ENCODE data around the gene RPRML. TPM values are rescaled to one million over a fixed set of nuclear protein-coding genes. Genes with fewer than 3 reads are reported as not detected.
A peak's percentile ranks its signal among the peaks of the same experiment; 100 is the strongest.
"Not testable (repeated sequence)": the region's sequence is repeated elsewhere in the genome, so short reads cannot be mapped to it uniquely, and the experiment has no call there.

The RPRML gene
- 0.54 TPM for total RNA-seq (2021; ENCODE audit: unreplicated experiment)
- not detected for polyA plus RNA-seq (2012; ENCODE audit: insufficient read length)
- percentile 22 among the genes with signal in this experiment for Bru-seq, nascent RNA
- BruChase-seq, experiment 1, labeled RNA remaining after a 2-hour chase, result percentile 32 among the genes with signal in this experiment
- BruChase-seq, experiment 2, labeled RNA remaining after a 6-hour chase, result not detected
- long read RNA-seq, partial matches to known transcripts, result 0 of 1 reads
- long read RNA-seq, other reads (novel, unspliced or antisense), result 0 of 1 reads

GRCh38 chr17:46979147-46979863, at the start of gene RPRML:
RPRML (minus strand) TSS chr17:46979253; CDS start chr17:46979007, 246 bp downstream.
- intact Hi-C loops (cut with micrococcal nuclease; ENCODE audit: unreplicated experiment) (no loop called here), in situ Hi-C loops (cut with HindIII; ENCODE audit: low pct_unique_long_range_greater_than_20kb, low sequenced_read_pairs) (no loop called here)
- H3K9me3 ChIP-seq (ENCODE audit: control insufficient read depth, insufficient read depth, low read depth, low read length), result no peaks in the 10 kb centered on the region
- BruUV-seq (replicated peaks), result no TSS peak
- ChIA-PET CTCF (no interaction called here), POLR2A (no interaction called here)
- H3K4me1 ChIP-seq (ENCODE audit: control insufficient read depth, insufficient read depth, low read length), result no peaks in the 10 kb centered on the region; the same call in 1 of the 2 replicates
- no peak for TF ChIP-seq CTCF (IDR thresholded peaks at IDR 0.05)
- TF ChIP-seq POLR2AphosphoS5 (IDR thresholded peaks at IDR 0.05; ENCODE audit: low read depth, low read length), result no peak
- TF ChIP-seq REST (IDR thresholded peaks at IDR 0.05; ENCODE audit: insufficient read depth in 1 of 2, low read depth in 2 of 2, low read length in 1 of 2), result no peak
- no peak for TF ChIP-seq SIN3A (IDR thresholded peaks at IDR 0.05; ENCODE audit: borderline replicate concordance, insufficient read depth, low read depth, low read length)
- no peak for TF ChIP-seq TCF7L2 (IDR thresholded peaks at IDR 0.05; ENCODE audit: low read depth, low read length)
- H3K36me3 ChIP-seq (ENCODE audit: control insufficient read depth, insufficient read depth, low read length), result no peaks in the 10 kb centered on the region
- H3K27ac ChIP-seq (ENCODE audit: low read length), result no peak within 1 kb of the TSS
- ATAC-seq (peak; percentile 81), DNase-seq (ENCODE audit: low read depth, low spot score) (no peak)
- peaks cover 2% of the 10 kb centered on the region; the same call in 1 of the 2 replicates for H3K27me3 ChIP-seq (ENCODE audit: control insufficient read depth, insufficient read depth, low read length)
- peak within 1 kb of the TSS; percentile 48 for H3K4me3 ChIP-seq (ENCODE audit: low read depth in 2 of 2, low read length in 2 of 2)

DNA sequence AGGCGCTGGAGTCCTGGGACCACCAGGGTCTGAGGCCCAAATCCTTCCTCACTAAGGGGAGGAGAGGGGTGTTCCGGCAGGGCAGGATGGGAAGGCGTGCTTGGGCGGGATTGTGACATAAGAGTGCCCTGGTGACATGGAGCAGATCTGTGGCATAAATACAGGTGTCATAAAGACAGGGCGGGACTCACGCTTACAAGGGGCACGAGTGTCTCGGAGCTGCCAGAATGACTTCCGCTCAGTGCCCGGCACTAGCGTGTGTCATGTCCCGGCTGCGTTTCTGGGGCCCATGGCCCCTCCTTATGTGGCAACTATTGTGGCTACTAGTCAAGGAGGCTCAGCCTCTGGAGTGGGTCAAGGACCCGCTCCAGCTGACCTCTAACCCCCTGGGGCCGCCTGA, 37.9 kb upstream of the RPRML start:
- H3K4me3 ChIP-seq (ENCODE audit: low read depth in 2 of 2, low read length in 2 of 2); intact Hi-C loops (cut with micrococcal nuclease; ENCODE audit: unreplicated experiment); in situ Hi-C loops (cut with HindIII; ENCODE audit: low pct_unique_long_range_greater_than_20kb, low sequenced_read_pairs); H3K9me3 ChIP-seq (ENCODE audit: control insufficient read depth, insufficient read depth, low read depth, low read length); H3K36me3 ChIP-seq (ENCODE audit: control insufficient read depth, insufficient read depth, low read length); BruUV-seq (replicated peaks); H3K4me1 ChIP-seq (ENCODE audit: control insufficient read depth, insufficient read depth, low read length); CTCF ChIA-PET; DNase-seq (ENCODE audit: low read depth, low spot score); ATAC-seq; POLR2A ChIA-PET; H3K27me3 ChIP-seq (ENCODE audit: control insufficient read depth, insufficient read depth, low read length); H3K27ac ChIP-seq (ENCODE audit: low read length): not testable (repeated sequence)

GRCh38 chr17:47013341-47013740, 34.3 kb upstream of the RPRML start:
- in situ Hi-C loops (cut with HindIII; ENCODE audit: low pct_unique_long_range_greater_than_20kb, low sequenced_read_pairs), result no loop called here

More at GRCh38 chr17:47013341-47013740, 34.3 kb upstream of the RPRML start:
- ATAC-seq (no peak), DNase-seq (ENCODE audit: low read depth, low spot score) (no peak)
- no peaks in the 10 kb centered on the region for H3K36me3 ChIP-seq (ENCODE audit: control insufficient read depth, insufficient read depth, low read length)
- ChIA-PET CTCF (no interaction called here), POLR2A (no interaction called here)
- intact Hi-C loops (cut with micrococcal nuclease; ENCODE audit: unreplicated experiment), result no loop called here
- H3K27ac ChIP-seq (ENCODE audit: low read length), result no peak overlapping the region
- TF ChIP-seq REST (IDR thresholded peaks at IDR 0.05; ENCODE audit: insufficient read depth in 1 of 2, low read depth in 2 of 2, low read length in 1 of 2) (no peak), CTCF (IDR thresholded peaks at IDR 0.05) (no peak), SIN3A (IDR thresholded peaks at IDR 0.05; ENCODE audit: borderline replicate concordance, insufficient read depth, low read depth, low read length) (no peak), TCF7L2 (IDR thresholded peaks at IDR 0.05; ENCODE audit: low read depth, low read length) (no peak), POLR2AphosphoS5 (IDR thresholded peaks at IDR 0.05; ENCODE audit: low read depth, low read length) (no peak)
- no peaks in the 10 kb centered on the region for H3K27me3 ChIP-seq (ENCODE audit: control insufficient read depth, insufficient read depth, low read length)
- no peaks in the 10 kb centered on the region for H3K4me1 ChIP-seq (ENCODE audit: control insufficient read depth, insufficient read depth, low read length)
- no peaks in the 10 kb centered on the region for H3K9me3 ChIP-seq (ENCODE audit: control insufficient read depth, insufficient read depth, low read depth, low read length)
- no peak overlapping the region for H3K4me3 ChIP-seq (ENCODE audit: low read depth in 2 of 2, low read length in 2 of 2)
- BruUV-seq (replicated peaks), result no TSS peak

Measured in Panc1 (cell line).